ENCODE measurements around the gene JAML. TPM values are rescaled to one million over a fixed set of nuclear protein-coding genes. Genes with fewer than 3 reads are reported as not detected.

JAML gene
- total and polyA plus RNA-seq, 2 of the 13 experiments (the other 11 are each of a cell fraction or from before 2014, with no cell fraction given) = 2.0 to 3.3 TPM

- TF ChIP-seq KDM5B (CRISPR knock-in tag; IDR thresholded peaks at IDR 0.05; ENCODE audit: borderline replicate concordance) = peak; percentile 74
- no peak for TF ChIP-seq ELF4 (CRISPR knock-in tag; IDR thresholded peaks at IDR 0.05; ENCODE audit: borderline replicate concordance)
Observed at GRCh38 chr11:118145285-118146227, 79.3 kb downstream of the JAML start (continued).

GRCh38 chr11:118144301-118145268 lies 80.2 kb downstream of the JAML start:
- ATAC-seq = no peak; the same call in 2 of the 3 replicates
- no peak for FAIRE-seq

More at GRCh38 chr11:118144301-118145268, 80.2 kb downstream of the JAML start:
- Histone ChIP-seq H3K9ac (ENCODE audit: insufficient read depth, low read depth, low read length) (no peak overlapping the region), H2AFZ (ENCODE audit: low read length) (no peak overlapping the region), H3K4me3 (replicated peaks in 1 of 3; ENCODE audit: insufficient read depth in 1 of 3, low read depth in 2 of 3, low read length in 3 of 3) (no peak overlapping the region), H3K4me2 (ENCODE audit: low read depth, low read length) (no peak overlapping the region), H3K4me1 (ENCODE audit: insufficient read depth, low read length) (peaks cover 18% of the 10 kb centered on the region; the same call in 1 of the 2 replicates), H3K79me2 (ENCODE audit: insufficient read depth, low read length) (no peaks in the 10 kb centered on the region), H3K9me3 (ENCODE audit: low read length) (no peaks in the 10 kb centered on the region), H3K27me3 (ENCODE audit: control insufficient read depth in 1 of 2, insufficient read depth in 2 of 2, low read length in 2 of 2) (peaks cover 2 to 42% of the 10 kb centered on the region in 2 experiments; a peak in 3 of 5 replicates), H3K27ac (ENCODE audit: extremely low read length, insufficient read depth, low read length) (no peak overlapping the region), H4K20me1 (ENCODE audit: insufficient read depth, low read length) (no peaks in the 10 kb centered on the region), H3K36me3 (replicated peaks in 1 of 2; ENCODE audit: control insufficient read depth in 1 of 2, insufficient read depth in 2 of 2, low read length in 2 of 2) (no peaks in the 10 kb centered on the region)
- ChIA-PET POLR2A (no interaction called here), CTCF (ENCODE audit: low intra/inter-chr PET ratio, low total read pairs) (interaction anchor here (0.7 to 2.2 kb wide), 6 partner anchors 26 to 515 kb away, joined by 3 to 21 read pairs (median 11); no protein-coding TSS in a partner anchor)
- in situ Hi-C loops (cut with HindIII; ENCODE audit: extremely low pct_ligation_motif_present, low pct_unique_long_range_greater_than_20kb) = loop anchor here (5.0 to 25.0 kb wide), 3 partner anchors 148 to 343 kb away; no protein-coding TSS in a partner anchor
- no TSS peak for BruUV-seq (replicated peaks)
- intact Hi-C loops (cut with micrococcal nuclease; ENCODE audit: unreplicated experiment) = loop anchor here (1.0 to 5.0 kb wide), 4 partner anchors 27 to 344 kb away; no protein-coding TSS in a partner anchor
- no peak for DNase-seq (ENCODE audit: low spot score)
- WGBS (ENCODE audit: low lambda C conversion rate) = 19% methylated on average over 14 of the region's 20 CpGs
- TF ChIP-seq ZNF737 (CRISPR knock-in tag; IDR thresholded peaks at IDR 0.05; ENCODE audit: borderline replicate concordance) (no peak), FOXP4 (CRISPR knock-in tag; IDR thresholded peaks at IDR 0.05) (no peak), ZNF772 (CRISPR knock-in tag; IDR thresholded peaks at IDR 0.05) (0 out of 2 replicates have a peak, but pooled peaks have one; percentile 11), ZNF256 (CRISPR knock-in tag; conservative IDR thresholded peaks at IDR 0.05) (no peak), GRHL1 (CRISPR knock-in tag; conservative IDR thresholded peaks at IDR 0.05) (no peak), ZNF12 (CRISPR knock-in tag; IDR thresholded peaks at IDR 0.05) (no peak), CBX5 (CRISPR knock-in tag; IDR thresholded peaks at IDR 0.05; ENCODE audit: borderline replicate concordance) (no peak), ETV6 (CRISPR knock-in tag; conservative IDR thresholded peaks at IDR 0.05) (no peak)
